Raji (cell line): ENCODE results near the gene TMEM132C.

Source experiments
- POLR2A ChIP-seq: IDR thresholded peaks from 2 replicates; pipeline ENCODE4 v1.6.1; 2011; ENCODE audit warnings: low read depth, low read length, control low read depth; ENCODE audit not compliant: insufficient read depth

The TMEM132C gene

DNA sequence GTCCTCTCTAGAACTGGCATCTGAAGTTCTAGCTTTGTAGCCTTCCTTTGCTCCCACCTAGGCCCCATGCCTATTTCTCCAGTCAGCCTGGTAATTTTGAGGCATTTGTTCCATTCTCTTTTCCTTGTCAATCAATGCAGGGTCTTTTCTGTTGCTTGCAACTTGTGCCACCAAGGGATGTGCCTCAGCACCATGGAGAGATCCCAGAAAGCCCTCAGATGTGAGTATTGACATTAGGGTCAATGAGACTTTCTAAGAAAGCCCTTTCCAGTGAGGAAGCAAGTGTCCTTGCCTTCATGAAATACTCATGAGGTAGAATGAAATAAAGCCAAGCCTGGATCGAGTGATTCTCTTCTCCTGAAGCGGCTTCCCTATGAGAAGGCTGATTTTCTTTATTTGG is 342.9 kb downstream of the TMEM132C start:
- TF ChIP-seq POLR2A, result no peak

GRCh38 chr12:128611736-128612135 is 344.8 kb downstream of the TMEM132C start:
- TF ChIP-seq POLR2A, result no peak

- no peak for TF ChIP-seq POLR2A
Measured at GRCh38 chr12:128612150-128612850, 345.3 kb downstream of the TMEM132C start.

DNA sequence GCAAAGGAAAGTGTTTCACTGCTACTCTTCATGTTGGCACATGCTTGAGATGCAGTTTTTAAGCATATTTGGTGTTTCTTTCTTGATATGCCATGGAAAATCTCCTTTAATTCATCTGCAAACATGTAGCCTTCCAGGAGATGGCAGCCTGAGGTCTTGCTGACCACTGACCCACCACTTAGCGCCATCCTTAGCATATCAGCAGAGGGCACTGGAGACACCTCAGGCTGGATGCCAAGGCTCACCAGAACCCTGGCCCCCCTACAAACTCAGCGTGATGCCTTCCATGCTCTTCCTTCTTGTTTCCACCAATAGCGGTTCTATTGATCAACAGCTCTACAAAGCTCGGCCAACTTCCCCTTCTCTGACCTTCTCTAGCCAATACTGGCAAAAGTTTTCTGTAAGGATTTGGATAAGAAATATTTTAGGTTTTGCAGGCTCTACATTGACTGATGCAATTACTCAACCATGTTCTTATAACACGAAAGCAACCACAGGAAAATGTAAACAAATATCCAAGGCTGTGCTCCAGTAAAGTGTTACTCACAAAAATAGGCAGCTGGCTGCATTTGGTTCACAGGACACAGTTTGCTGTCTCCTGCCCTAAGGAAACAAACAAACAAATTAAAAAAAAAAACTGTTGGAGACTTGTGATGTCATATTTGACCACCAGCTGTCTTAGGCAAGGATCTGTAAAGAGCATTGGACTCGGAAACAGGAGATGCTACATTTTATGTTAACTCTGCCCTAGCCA is 347.0 kb downstream of the TMEM132C start:
- TF ChIP-seq POLR2A, result no peak

- TF ChIP-seq POLR2A, result no peak
Measured at GRCh38 chr12:128617304-128617833, 350.4 kb downstream of the TMEM132C start.

DNA sequence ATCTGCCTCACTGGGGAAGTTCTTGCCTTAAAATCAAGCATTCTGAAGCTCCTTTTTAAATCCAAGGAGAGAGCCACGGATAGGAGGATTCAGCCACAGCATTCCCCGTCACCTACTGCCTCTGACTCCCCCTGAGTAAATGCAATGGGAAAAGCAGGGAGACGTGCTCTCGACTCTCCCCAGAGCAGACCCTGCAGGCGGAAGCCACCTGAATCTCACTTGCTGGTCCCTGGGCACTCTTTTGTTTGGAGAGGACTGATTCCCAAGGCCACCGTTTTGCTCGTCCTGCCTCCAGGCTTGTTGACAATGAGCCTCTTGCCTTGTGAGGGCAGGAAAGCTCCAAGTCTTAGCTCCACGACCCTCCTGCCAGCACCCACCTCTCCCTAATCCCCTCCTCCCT is 352.3 kb downstream of the TMEM132C start:
- no peak for TF ChIP-seq POLR2A

DNA sequence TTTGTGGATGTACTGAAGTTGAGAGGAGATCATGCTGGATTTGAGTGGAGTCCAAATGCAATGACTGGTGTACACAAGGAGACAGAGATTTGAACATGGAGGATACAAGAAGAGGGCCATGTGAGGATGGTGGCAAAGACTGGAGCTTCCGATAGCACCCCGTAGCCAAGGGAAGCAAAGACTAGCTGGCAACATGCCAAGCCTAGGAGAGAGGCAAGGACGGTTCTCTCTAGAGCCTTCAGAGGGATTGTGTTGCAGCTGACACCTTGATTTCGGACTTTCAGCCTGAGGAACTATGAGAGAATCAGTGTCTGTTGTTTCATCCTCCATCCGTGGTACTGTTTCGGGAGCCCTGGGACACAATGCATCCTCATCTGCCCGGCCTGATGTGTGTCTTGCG is 354.3 kb downstream of the TMEM132C start:
- no peak for TF ChIP-seq POLR2A

DNA sequence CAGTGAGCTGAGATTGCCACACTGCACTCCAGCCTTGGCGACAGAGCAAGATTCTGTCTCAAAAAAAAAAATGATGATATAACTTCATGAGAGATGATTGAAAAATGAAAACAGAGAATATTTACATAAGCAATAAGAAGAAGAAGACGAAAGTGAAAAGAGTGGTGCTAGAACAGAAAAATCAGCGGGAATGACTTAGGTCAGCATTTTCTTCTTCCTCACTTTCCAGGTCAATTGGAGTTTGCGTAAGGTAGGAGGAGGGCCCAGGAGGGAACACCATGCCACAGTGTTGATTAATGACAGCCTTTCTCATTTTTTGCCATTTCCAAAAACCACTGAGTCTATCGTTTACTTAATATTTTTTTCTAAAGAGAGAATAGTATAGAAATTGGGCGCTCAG is 356.8 kb downstream of the TMEM132C start:
- no peak for TF ChIP-seq POLR2A

DNA sequence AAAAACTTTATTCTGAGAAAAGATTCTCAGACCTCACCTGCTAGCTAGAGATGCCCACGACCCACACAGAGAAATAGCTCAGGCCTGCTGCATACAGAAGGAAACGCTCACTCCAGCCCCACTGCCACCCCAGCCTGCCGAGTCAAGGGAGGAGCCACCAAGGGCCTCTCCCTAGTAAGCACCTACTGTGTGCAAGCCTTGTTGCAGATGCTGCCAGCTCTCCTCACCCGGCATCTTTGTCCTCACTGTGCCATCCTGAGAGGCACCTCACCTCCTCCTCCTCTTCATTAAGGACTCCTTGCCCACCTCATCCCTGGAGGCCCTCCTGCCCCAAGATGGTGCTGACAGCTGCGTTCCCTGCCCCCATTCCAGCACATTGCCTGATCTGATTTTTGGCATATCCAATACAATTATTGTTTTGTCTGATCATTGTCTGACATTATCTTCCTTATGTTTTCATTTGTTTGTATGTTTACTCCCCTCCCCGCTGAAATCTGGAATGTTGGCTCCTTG is 359.9 kb downstream of the TMEM132C start:
- no peak for TF ChIP-seq POLR2A

GRCh38 chr12:128627659-128628058 is 360.7 kb downstream of the TMEM132C start:
- no peak for TF ChIP-seq POLR2A

DNA sequence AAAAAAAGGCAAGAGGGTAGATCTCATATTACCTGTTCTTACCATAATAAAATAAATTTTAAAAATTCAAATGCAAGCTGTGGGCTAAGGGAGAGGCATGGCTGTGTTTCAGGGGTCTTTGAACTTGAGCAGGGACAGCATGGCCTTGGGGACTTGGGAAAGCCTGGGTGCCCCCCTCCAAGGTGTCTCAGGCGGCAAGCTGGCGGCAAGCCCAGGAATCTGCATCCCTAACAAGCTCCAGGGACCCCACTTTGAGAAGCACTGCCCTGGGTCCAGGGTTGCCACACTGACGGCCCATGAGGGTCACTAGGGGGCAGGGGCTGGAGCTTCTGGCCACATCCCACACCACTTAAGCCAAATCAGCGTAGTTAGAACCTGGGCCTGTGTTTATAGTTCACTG is 363.0 kb downstream of the TMEM132C start:
- TF ChIP-seq POLR2A, result no peak

GRCh38 chr12:128637642-128638606 is 371.0 kb downstream of the TMEM132C start:
- no peak for TF ChIP-seq POLR2A

DNA sequence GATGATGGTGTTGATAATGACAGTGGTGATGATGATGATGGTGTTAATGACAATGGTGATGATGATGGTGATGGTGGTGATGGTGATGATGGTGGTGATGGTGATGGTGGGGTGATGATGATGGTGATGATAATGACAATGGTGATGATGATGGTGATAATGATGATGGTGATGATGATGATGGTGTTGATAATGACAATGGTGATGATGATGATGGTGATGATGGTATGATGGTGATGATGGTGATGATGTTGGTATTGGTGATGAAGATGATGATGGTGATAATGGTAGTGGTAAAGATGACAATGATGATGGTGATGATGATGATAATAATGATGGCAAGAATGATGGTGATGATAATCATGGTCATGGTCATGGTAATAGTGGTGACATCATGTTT is 372.1 kb downstream of the TMEM132C start:
- no peak for TF ChIP-seq POLR2A

DNA sequence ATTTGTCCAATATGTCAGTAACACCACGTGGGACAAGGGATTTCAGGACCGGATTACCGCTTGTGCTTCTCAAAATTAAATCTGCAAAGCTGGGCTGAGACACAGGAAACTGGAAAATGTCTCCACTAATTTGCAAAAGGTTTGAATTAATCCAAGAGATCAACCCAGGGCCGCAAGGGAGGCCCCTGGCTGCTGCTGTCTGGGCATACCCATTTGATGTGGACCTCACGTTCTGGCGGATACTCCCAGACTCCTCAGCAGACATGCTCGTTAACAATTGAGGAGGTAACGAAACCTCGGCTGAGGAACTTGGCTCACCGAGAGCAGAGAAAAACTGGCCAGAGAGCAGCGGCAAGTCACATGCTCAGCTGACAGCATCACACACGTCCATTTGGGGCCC is 376.2 kb downstream of the TMEM132C start:
- no peak for TF ChIP-seq POLR2A
